C4-2B (cell line): Measurements from ENCODE around the gene TMPRSS13.

Experiments used
- H3K27ac ChIP-seq: fragments of 450-650 bp; 2 replicates; pipeline ENCODE4 v1.5.1; 2017
- CTCF ChIP-seq: fragments of 450-650 bp; conservative IDR thresholded peaks from 2 replicates; pipeline ENCODE4 v1.5.1; 2017; ENCODE audit warnings: mild to moderate bottlenecking
- ZFX ChIP-seq: fragments of 450-650 bp; IDR thresholded peaks from 2 replicates; pipeline ENCODE4 v1.6.1; 2017

The TMPRSS13 gene

GRCh38 chr11:117919341-117919740, 9.9 kb downstream of the TMPRSS13 start:
- no peak overlapping the region for H3K27ac ChIP-seq
- TF ChIP-seq ZFX = no peak
- no peak for TF ChIP-seq CTCF

GRCh38 chr11:117918366-117919255, 10.6 kb downstream of the TMPRSS13 start:
- H3K27ac ChIP-seq = no peak overlapping the region
- TF ChIP-seq CTCF = no peak
- TF ChIP-seq ZFX = no peak

GRCh38 chr11:117917591-117918151, 11.5 kb downstream of the TMPRSS13 start:
- TF ChIP-seq CTCF (no peak), ZFX (no peak)
- no peak overlapping the region for H3K27ac ChIP-seq

GRCh38 chr11:117916956-117917355, 12.2 kb downstream of the TMPRSS13 start:
- TF ChIP-seq ZFX (no peak), CTCF (no peak)
- no peak overlapping the region for H3K27ac ChIP-seq

- no peak overlapping the region for H3K27ac ChIP-seq
Measured at GRCh38 chr11:117915672-117916235, 13.4 kb downstream of the TMPRSS13 start.

GRCh38 chr11:117914991-117915618, 14.1 kb downstream of the TMPRSS13 start:
- no peak for TF ChIP-seq CTCF
- H3K27ac ChIP-seq = no peak overlapping the region

More at GRCh38 chr11:117915672-117916235, 13.4 kb downstream of the TMPRSS13 start:
- no peak for TF ChIP-seq CTCF
- no peak for TF ChIP-seq ZFX

GRCh38 chr11:117914398-117914761, 14.8 kb downstream of the TMPRSS13 start:
- no peak overlapping the region for H3K27ac ChIP-seq
- no peak for TF ChIP-seq CTCF
- TF ChIP-seq ZFX = no peak
